HG03520 (cell line): Measurements from ENCODE around the gene SHROOM1.
"Not testable (repeated sequence)": the region's sequence is repeated elsewhere in the genome, so short reads cannot be mapped to it uniquely, and the experiment has no call there.

ENCODE experiments used
- ATAC-seq: cut with Tn5 transposase; IDR thresholded peaks from one replicate; pipeline ENCODE4 v1.9.1; 2021; ENCODE audit warnings: mild to moderate bottlenecking, moderate library complexity; ENCODE audit not compliant: unreplicated experiment

SHROOM1 gene

GRCh38 chr5:132830436-132831094 lies at the start of gene SHROOM1:
TSS of gene SHROOM1 (minus strand) at chr5:132830647. CDS start at chr5:132826140, 4,507 bp downstream.
- ATAC-seq: peak; percentile 60

GRCh38 chr5:132877938-132878337 lies 47.5 kb upstream of the SHROOM1 start:
- no peak for ATAC-seq

- no peak for ATAC-seq
Measured at GRCh38 chr5:132877466-132877865, 47.0 kb upstream of the SHROOM1 start.

GRCh38 chr5:132876020-132876759 lies 45.7 kb upstream of the SHROOM1 start:
- no peak for ATAC-seq

- no peak for ATAC-seq
Measured at GRCh38 chr5:132873930-132874271, 43.5 kb upstream of the SHROOM1 start.

- no peak for ATAC-seq
Measured at GRCh38 chr5:132873119-132873929, 42.9 kb upstream of the SHROOM1 start, which contains the start of gene LEAP2. TSS of gene LEAP2 (plus strand) at chr5:132873668. CDS start at chr5:132873695, 27 bp downstream.

GRCh38 chr5:132872788-132873118 lies 42.3 kb upstream of the SHROOM1 start:
- ATAC-seq: no peak

GRCh38 chr5:132871459-132872284 lies 41.2 kb upstream of the SHROOM1 start:
- ATAC-seq: no peak

GRCh38 chr5:132870801-132871200 lies 40.4 kb upstream of the SHROOM1 start:
- ATAC-seq: no peak

GRCh38 chr5:132868754-132869153 lies 38.3 kb upstream of the SHROOM1 start:
- ATAC-seq: no peak

GRCh38 chr5:132867046-132867451 lies 36.6 kb upstream of the SHROOM1 start:
- no peak for ATAC-seq

- peak; percentile 98 for ATAC-seq
Measured at GRCh38 chr5:132866342-132867045, 36.0 kb upstream of the SHROOM1 start, which contains the start of the genes GDF9 and UQCRQ. TSS of gene GDF9 (minus strand) at chr5:132866469. CDS start at chr5:132864533, 1,936 bp downstream. TSS of gene UQCRQ (plus strand) at chr5:132866642. CDS start at chr5:132866882, 240 bp downstream.

GRCh38 chr5:132865668-132866341 lies 35.4 kb upstream of the SHROOM1 start:
- peak; percentile 19 for ATAC-seq

GRCh38 chr5:132860742-132861141 lies 30.3 kb upstream of the SHROOM1 start:
- no peak for ATAC-seq

GRCh38 chr5:132859889-132860437 lies 29.5 kb upstream of the SHROOM1 start:
- no peak for ATAC-seq

- no peak for ATAC-seq
Measured at GRCh38 chr5:132856011-132856410, 25.6 kb upstream of the SHROOM1 start.

GRCh38 chr5:132854992-132855391 lies 24.5 kb upstream of the SHROOM1 start:
- ATAC-seq: not testable (repeated sequence)

- ATAC-seq: no peak
Measured at GRCh38 chr5:132854301-132854700, 23.9 kb upstream of the SHROOM1 start.

- ATAC-seq: no peak
Measured at GRCh38 chr5:132853790-132854189, 23.3 kb upstream of the SHROOM1 start.
